Measurements from ENCODE around the gene P2RY2. TPM values are rescaled to one million over a fixed set of nuclear protein-coding genes. Genes with fewer than 3 reads are reported as not detected.

The P2RY2 gene
- total and polyA plus RNA-seq, 9 of the 15 experiments (the other 6 are each of a cell fraction or from before 2014, with no cell fraction given), result not detected

DNA sequence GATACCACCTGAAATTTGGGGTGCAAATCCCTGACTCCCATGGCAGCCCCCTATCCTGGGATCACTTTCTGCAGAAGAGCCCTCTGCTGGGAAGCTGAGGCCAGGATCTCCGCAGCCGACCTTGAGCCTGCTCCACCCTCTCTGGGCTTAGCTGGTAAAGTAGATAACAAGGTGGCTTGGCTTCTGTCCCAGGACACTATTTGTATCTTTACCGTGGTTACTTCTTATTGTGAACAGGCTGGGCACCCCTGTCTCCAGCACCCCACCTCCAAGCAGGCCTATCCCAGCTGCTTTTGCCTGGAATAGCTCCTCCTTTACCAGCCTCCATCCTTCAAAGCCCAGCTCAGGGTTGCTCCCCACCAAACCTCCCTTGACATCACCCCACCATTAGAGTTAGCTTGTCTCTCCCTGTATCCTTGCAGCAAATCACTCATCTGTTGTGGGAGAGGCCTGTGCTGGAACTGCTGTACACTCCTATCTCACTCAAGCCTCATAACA, 35.2 kb upstream of the P2RY2 start:
- Histone ChIP-seq H3K36me3 (ENCODE audit: control insufficient read depth, insufficient read depth, low read length) (no peaks in the 10 kb centered on the region), H2AFZ (ENCODE audit: low read depth, low read length) (peak overlapping the region; percentile 67), H3K4me2 (ENCODE audit: insufficient read depth, low read length) (peak overlapping the region; percentile 62), H3K4me1 (replicated peaks in 1 of 2; ENCODE audit: control insufficient read depth in 2 of 2, insufficient read depth in 2 of 2, low read length in 2 of 2) (peaks cover 16 to 25% of the 10 kb centered on the region in 2 experiments; a peak in 4 of 5 replicates), H3K27ac (ENCODE audit: extremely low read depth, low read depth, low read length) (peak overlapping the region; percentile 6; the same call in 1 of the 3 replicates), H4K20me1 (replicated peaks; ENCODE audit: control insufficient read depth, insufficient read depth, low read length) (peaks cover 4% of the 10 kb centered on the region; the same call in 1 of the 2 replicates), H3K79me2 (ENCODE audit: control insufficient read depth, insufficient read depth, low read length) (no peaks in the 10 kb centered on the region), H3K9ac (ENCODE audit: insufficient read depth in 1 of 2, low read depth in 2 of 2, low read length in 2 of 2) (no peak overlapping the region), H3K9me1 (ENCODE audit: control insufficient read depth, insufficient read depth, low read length) (no peaks in the 10 kb centered on the region), H3K4me3 (no peak overlapping the region), H3K27me3 (ENCODE audit: control insufficient read depth in 2 of 2, insufficient read depth in 2 of 2, low read length in 2 of 2) (no peaks in the 10 kb centered on the region; a peak in 1 of 5 replicates), H3K9me3 (replicated peaks; ENCODE audit: control insufficient read depth, insufficient read depth, low read depth, low read length) (no peaks in the 10 kb centered on the region)
- ATAC-seq (peak; percentile 91), DNase-seq (ENCODE audit: extremely low read depth in 1 of 4, low spot score in 3 of 4) (peak; percentile 65 to 87 (median 76)), FAIRE-seq (peak; percentile 94)
- ChIA-PET CTCF (ENCODE audit: low intra/inter-chr PET ratio) (no interaction called here), POLR2A (interaction anchor here (0.6 to 1.4 kb wide), 6 partner anchors 9 to 499 kb away, joined by 3 to 6 read pairs (median 4); no protein-coding TSS in a partner anchor)
- in situ Hi-C loops (cut with MboI), result loop anchor here (10.0 kb wide), 1 partner anchor 458 kb away; no protein-coding TSS in a partner anchor
- WGBS (ENCODE audit: insufficient coverage, low coverage, missing lambda C conversion rate), result 0% methylated on average over 3 of the region's 3 CpGs
- no TSS peak for BruUV-seq (replicated peaks)
- intact Hi-C loops (cut with micrococcal nuclease), result loop anchor here (2.0 kb wide), 1 partner anchor 106 kb away; no protein-coding TSS in a partner anchor
- TF ChIP-seq RHOXF2B (CRISPR knock-in tag; conservative IDR thresholded peaks at IDR 0.05), result no peak
- TF ChIP-seq, protein P1, sequence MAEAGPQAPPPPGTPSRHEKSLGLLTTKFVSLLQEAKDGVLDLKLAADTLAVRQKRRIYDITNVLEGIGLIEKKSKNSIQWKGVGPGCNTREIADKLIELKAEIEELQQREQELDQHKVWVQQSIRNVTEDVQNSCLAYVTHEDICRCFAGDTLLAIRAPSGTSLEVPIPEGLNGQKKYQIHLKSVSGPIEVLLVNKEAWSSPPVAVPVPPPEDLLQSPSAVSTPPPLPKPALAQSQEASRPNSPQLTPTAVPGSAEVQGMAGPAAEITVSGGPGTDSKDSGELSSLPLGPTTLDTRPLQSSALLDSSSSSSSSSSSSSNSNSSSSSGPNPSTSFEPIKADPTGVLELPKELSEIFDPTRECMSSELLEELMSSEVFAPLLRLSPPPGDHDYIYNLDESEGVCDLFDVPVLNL (CRISPR knock-in tag; IDR thresholded peaks at IDR 0.05; ENCODE audit: low read depth), result no peak
- no peak for TF ChIP-seq SETDB1 (IDR thresholded peaks at IDR 0.05; ENCODE audit: low read length)
- TF ChIP-seq, protein P2, sequence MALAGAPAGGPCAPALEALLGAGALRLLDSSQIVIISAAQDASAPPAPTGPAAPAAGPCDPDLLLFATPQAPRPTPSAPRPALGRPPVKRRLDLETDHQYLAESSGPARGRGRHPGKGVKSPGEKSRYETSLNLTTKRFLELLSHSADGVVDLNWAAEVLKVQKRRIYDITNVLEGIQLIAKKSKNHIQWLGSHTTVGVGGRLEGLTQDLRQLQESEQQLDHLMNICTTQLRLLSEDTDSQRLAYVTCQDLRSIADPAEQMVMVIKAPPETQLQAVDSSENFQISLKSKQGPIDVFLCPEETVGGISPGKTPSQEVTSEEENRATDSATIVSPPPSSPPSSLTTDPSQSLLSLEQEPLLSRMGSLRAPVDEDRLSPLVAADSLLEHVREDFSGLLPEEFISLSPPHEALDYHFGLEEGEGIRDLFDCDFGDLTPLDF (CRISPR knock-in tag; IDR thresholded peaks at IDR 0.05), result no peak
- TF ChIP-seq ZNF175 (CRISPR knock-in tag; IDR thresholded peaks at IDR 0.05; ENCODE audit: low read depth), result no peak
- TF ChIP-seq KAT2B (IDR thresholded peaks at IDR 0.05; ENCODE audit: low read depth, low read length), result no peak
- peak; percentile 39 to 61 for TF ChIP-seq KDM1A (IDR thresholded peaks at IDR 0.05)
- no peak for TF ChIP-seq CREB1 (IDR thresholded peaks at IDR 0.05)
- no peak for TF ChIP-seq CREB1 (CRISPR knock-in tag; IDR thresholded peaks at IDR 0.05)
- TF ChIP-seq, protein P3, sequence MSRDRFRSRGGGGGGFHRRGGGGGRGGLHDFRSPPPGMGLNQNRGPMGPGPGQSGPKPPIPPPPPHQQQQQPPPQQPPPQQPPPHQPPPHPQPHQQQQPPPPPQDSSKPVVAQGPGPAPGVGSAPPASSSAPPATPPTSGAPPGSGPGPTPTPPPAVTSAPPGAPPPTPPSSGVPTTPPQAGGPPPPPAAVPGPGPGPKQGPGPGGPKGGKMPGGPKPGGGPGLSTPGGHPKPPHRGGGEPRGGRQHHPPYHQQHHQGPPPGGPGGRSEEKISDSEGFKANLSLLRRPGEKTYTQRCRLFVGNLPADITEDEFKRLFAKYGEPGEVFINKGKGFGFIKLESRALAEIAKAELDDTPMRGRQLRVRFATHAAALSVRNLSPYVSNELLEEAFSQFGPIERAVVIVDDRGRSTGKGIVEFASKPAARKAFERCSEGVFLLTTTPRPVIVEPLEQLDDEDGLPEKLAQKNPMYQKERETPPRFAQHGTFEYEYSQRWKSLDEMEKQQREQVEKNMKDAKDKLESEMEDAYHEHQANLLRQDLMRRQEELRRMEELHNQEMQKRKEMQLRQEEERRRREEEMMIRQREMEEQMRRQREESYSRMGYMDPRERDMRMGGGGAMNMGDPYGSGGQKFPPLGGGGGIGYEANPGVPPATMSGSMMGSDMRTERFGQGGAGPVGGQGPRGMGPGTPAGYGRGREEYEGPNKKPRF (IDR thresholded peaks at IDR 0.05; ENCODE audit: low read depth, low read length), result no peak
- TF ChIP-seq HMGN3 (IDR thresholded peaks at IDR 0.05; ENCODE audit: borderline replicate concordance, extremely low read depth, insufficient read length, low read depth, low read length), result no peak
- TF ChIP-seq, protein P4, sequence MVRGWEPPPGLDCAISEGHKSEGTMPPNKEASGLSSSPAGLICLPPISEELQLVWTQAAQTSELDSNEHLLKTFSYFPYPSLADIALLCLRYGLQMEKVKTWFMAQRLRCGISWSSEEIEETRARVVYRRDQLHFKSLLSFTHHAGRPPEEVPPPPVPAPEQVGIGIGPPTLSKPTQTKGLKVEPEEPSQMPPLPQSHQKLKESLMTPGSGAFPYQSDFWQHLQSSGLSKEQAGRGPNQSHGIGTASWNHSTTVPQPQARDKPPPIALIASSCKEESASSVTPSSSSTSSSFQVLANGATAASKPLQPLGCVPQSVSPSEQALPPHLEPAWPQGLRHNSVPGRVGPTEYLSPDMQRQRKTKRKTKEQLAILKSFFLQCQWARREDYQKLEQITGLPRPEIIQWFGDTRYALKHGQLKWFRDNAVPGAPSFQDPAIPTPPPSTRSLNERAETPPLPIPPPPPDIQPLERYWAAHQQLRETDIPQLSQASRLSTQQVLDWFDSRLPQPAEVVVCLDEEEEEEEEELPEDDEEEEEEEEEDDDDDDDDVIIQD (CRISPR knock-in tag; IDR thresholded peaks at IDR 0.05), result no peak
- TF ChIP-seq ESRRA (IDR thresholded peaks at IDR 0.05; ENCODE audit: borderline replicate concordance, low read depth), result peak; percentile 90
- no peak for TF ChIP-seq TOE1 (IDR thresholded peaks at IDR 0.05; ENCODE audit: borderline replicate concordance)
- no peak for TF ChIP-seq TOE1 (CRISPR knock-in tag; IDR thresholded peaks at IDR 0.05; ENCODE audit: borderline replicate concordance, low read depth)
- no peak for TF ChIP-seq GATAD2A (IDR thresholded peaks at IDR 0.05)

All from K562 (cell line).